ENCODE measurements around the gene SLC34A2.
"Not testable (repeated sequence)": the region's sequence is repeated elsewhere in the genome, so short reads cannot be mapped to it uniquely, and the experiment has no call there.

The SLC34A2 gene

DNA sequence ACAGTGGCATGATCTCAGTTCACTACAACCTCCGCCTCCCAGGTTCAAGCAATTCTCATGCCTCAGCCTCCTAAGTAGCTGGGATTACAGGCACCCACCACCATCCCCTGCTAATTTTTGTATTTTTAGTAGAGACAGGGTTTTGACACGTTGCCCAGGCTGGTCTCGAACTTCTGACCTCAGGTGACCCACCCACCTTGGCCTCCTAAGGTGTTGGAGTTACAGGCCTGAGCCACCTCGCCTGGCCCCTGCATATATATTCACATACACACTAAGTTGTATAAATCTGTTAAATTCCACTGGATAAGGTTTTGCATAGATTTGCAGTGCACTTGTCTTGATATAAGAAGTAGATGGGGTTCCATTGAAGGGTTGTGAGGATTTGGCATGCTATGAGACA is 5.8 kb downstream of the SLC34A2 start:
- DNase-seq (ENCODE audit: low spot score): not testable (repeated sequence)

DNA sequence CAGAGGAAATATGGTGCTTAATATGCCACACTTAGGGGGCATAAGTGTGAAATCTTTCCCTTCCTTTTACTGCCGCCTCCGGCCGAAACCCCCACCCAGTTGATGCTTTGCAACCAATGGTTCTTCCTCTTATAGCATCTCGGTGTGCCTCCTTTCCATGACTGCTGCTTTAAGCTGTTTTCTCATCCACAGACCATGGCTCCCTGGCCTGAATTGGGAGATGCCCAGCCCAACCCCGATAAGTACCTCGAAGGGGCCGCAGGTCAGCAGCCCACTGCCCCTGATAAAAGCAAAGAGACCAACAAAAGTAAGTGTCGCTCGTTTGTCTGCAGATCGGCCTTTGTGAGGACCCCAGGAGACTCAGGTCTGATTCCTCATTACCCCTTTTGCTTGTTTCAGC is 6.7 kb downstream of the SLC34A2 start:
- DNase-seq (ENCODE audit: low spot score): no peak

- no peak for DNase-seq (ENCODE audit: low spot score)
These were observed 8.1 kb downstream of the SLC34A2 start for GRCh38 chr4:25663781-25664180.

DNA sequence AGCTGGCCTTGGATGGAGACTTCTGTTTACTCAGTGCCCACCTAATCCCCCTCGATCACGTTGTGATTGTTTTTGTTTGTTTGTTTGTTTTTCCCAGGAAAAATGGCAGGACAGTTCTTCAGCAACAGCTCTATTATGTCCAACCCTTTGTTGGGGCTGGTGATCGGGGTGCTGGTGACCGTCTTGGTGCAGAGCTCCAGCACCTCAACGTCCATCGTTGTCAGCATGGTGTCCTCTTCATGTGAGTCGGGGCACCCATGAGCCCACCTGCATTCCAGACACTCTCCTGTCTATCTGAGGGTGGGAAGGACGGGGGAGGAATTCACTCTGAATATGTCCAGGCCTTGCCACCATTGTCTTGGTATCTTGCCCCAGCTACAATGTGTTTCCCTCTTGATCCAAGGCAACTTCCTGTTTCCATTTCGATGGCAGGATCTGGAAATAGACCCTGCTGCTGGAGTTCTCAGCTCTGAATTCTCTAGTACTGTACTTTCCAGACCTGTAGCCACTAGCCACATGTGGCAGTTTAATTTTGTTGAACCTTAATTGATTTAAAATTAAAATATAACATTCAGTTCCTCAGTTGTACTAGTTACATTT is 10.5 kb downstream of the SLC34A2 start:
- DNase-seq (ENCODE audit: low spot score): no peak

GRCh38 chr4:25667931-25668557 is 12.4 kb downstream of the SLC34A2 start:
- no peak for DNase-seq (ENCODE audit: low spot score)

GRCh38 chr4:25670991-25671390 is 15.3 kb downstream of the SLC34A2 start:
- peak; percentile 82 for DNase-seq (ENCODE audit: low spot score)

DNA sequence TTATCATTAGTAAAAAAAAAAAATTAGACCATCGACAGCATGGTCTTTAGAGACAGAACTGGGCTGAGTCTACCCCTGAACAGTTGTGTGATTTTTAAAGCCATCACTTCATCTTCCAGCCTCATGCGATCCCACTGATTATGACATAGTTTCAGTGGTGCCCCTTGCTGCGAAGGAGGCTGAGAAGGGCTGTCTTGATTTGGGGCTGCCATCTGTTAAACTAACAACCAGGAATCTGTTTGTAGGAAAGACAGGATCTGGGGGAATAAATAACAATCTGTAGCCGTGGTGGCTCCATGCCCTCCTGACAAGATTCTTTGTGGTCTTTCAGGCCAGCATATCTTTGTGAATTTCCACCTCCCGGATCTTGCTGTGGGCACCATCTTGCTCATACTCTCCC is 17.1 kb downstream of the SLC34A2 start:
- DNase-seq (ENCODE audit: low spot score): peak; percentile 87

DNA sequence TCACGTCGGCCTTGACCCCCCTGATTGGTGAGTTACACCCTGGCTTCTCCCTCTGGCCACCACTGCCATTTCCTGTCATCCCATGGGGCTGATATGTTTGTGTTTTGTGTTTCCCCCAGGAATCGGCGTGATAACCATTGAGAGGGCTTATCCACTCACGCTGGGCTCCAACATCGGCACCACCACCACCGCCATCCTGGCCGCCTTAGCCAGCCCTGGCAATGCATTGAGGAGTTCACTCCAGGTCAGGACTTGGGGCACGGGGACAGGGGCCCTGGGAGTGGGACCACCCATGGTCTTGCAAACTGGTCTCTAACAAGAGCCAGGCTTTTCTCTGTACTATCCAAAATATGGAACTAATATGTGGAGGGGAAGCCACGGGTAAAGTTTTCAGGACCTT is 18.7 kb downstream of the SLC34A2 start:
- no peak for DNase-seq (ENCODE audit: low spot score)

DNA sequence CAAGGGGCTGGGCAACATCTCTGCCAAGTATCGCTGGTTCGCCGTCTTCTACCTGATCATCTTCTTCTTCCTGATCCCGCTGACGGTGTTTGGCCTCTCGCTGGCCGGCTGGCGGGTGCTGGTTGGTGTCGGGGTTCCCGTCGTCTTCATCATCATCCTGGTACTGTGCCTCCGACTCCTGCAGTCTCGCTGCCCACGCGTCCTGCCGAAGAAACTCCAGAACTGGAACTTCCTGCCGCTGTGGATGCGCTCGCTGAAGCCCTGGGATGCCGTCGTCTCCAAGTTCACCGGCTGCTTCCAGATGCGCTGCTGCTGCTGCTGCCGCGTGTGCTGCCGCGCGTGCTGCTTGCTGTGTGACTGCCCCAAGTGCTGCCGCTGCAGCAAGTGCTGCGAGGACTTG is 20.6 kb downstream of the SLC34A2 start:
- DNase-seq (ENCODE audit: low spot score): no peak

- no peak for DNase-seq (ENCODE audit: low spot score)
These were observed 21.5 kb downstream of the SLC34A2 start for GRCh38 chr4:25677157-25677556.

DNA sequence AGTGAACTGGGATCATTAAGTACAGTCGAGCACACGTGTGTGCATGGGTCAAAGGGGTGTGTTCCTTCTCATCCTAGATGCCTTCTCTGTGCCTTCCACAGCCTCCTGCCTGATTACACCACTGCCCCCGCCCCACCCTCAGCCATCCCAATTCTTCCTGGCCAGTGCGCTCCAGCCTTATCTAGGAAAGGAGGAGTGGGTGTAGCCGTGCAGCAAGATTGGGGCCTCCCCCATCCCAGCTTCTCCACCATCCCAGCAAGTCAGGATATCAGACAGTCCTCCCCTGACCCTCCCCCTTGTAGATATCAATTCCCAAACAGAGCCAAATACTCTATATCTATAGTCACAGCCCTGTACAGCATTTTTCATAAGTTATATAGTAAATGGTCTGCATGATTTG is 22.3 kb downstream of the SLC34A2 start:
- no peak for DNase-seq (ENCODE audit: low spot score)

GRCh38 chr4:25687773-25688172 is 32.1 kb downstream of the SLC34A2 start:
- no peak for DNase-seq (ENCODE audit: low spot score)

DNA sequence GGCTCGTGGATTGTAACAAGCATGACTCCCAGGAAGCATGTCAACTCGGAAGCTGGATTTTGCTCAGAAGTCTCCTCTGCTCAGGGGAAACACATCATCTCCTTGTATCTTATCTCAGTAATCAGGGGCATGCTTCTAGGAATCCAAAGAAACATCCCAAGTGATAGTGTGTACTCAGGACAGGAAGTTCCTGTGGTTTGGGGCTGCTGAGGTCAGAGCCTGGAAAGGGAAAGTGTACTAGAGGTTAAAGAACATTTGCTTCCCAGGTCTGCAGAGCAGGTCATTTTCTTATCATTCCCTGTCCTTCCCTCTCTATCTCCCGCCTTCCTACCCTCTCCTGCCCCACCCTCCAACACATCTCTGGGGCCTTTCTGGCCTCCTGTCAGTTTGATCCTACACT is 38.8 kb downstream of the SLC34A2 start:
- DNase-seq (ENCODE audit: low spot score): no peak

DNA sequence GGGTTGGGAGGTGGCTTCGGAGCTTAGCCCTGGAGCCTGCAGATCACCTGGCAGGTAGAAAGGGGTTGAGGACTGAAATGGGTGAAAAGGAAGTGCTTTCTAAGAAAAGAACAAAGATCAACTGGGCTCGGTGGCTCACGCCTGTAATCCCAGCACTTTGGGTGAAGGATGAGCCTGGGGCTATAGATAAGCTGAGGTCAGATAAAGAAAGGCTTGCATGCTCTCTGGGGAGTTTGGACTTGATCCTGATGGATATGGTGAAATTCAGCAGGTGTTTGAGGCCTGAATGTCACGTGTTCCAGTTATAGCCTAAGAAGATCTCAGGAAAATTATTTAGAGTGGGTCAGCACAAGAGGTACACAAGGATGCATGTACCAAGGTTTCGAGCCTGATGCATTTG is 40.8 kb downstream of the SLC34A2 start:
- DNase-seq (ENCODE audit: low spot score): no peak

GRCh38 chr4:25697516-25697915 is 41.9 kb downstream of the SLC34A2 start:
- DNase-seq (ENCODE audit: low spot score): no peak

DNA sequence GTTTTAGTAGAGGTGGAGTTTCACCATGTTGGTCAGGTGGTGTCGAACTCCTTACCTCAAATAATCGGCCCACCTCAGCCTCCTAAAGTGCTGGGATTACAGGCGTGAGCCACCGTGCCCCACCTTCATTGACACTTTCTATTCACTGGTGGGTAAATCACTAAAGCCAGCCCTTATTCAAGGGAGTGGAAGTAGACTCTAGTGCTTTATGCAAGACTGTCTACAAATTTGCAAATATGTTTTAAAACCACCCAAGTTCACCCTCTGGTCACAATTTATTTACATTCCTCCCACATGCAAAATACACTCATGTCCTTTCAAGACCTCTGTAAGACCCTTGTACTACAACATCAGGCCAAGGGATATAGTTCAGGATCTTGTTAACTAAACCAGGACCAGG is 45.0 kb downstream of the SLC34A2 start:
- DNase-seq (ENCODE audit: low spot score): no peak

DNA sequence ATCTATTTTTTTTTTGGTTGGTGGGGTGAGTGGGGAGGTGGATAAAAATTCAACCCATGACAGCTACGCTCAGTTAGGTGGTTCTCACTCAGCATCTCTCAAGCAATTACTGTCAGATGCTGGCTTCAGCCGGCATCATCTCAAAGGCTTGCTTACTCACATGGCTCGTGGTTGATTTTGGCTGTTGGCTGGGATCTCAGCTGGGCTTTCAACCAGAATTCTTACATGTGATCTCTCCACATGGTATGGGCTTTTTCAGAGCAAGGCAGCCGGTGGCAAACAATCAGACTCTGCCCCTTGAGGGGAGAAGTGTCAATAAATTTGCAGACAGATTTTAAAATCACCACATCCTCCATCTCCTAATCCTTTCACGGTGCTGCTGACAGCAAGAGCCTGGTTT is 47.2 kb downstream of the SLC34A2 start:
- DNase-seq (ENCODE audit: low spot score): peak; percentile 92

- no peak for DNase-seq (ENCODE audit: low spot score)
These were observed 48.2 kb downstream of the SLC34A2 start for GRCh38 chr4:25703731-25704388.

GRCh38 chr4:25704516-25704915 is 48.9 kb downstream of the SLC34A2 start:
- DNase-seq (ENCODE audit: low spot score): no peak

- DNase-seq (ENCODE audit: low spot score): no peak
These were observed 55.0 kb downstream of the SLC34A2 start for GRCh38 chr4:25710637-25711036.

DNA sequence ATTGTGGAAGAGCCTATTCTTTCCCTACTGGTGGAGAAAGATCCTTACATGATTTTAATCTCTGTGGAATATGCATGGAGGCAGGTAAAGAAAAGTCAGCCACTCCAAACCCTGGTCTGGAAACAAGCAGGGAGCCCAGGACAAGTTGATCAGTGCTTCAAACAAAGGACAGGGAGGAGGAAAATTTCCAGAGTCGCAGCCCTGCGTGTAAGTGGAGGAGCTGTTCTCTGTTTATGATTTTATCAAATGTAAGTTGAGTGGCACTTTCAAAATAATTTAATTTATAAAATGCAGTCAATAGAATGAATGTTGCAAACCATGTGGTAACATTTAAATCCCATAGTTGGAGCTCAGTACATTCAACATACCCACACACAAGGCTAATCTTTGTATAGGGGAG is 57.0 kb downstream of the SLC34A2 start:
- no peak for DNase-seq (ENCODE audit: low spot score)

GRCh38 chr4:25713812-25714211 is 58.2 kb downstream of the SLC34A2 start:
- no peak for DNase-seq (ENCODE audit: low spot score)

GRCh38 chr4:25722964-25723363 is 67.3 kb downstream of the SLC34A2 start:
- DNase-seq (ENCODE audit: low spot score): no peak

DNA sequence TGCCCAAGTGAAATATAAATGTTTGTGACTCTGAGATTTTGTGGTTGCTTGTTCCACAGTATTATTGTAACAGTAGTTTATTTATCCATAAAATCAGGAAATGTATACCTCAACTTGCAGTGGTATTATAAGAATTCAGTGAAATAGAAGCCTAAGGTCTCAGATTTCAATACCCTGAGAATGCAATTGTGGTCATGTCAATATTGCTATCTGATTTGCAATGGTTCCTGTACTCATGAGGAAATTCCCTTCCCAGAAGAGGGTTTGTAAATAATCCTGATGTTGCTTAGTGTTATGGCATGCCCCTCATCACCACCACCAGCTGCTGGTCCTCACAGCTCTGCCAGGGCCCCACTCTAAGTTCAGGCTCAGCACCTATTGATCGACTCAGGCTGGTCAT is 67.8 kb downstream of the SLC34A2 start:
- DNase-seq (ENCODE audit: low spot score): no peak

Measured in cerebellar cortex (tissue), 1 donor.